Measurements from ENCODE around the gene LYST. TPM values are rescaled to one million over a fixed set of nuclear protein-coding genes. Genes with fewer than 3 reads are reported as not detected.
"Not testable (repeated sequence)": the region's sequence is repeated elsewhere in the genome, so short reads cannot be mapped to it uniquely, and the experiment has no call there.

LYST gene
- polyA plus RNA-seq, 3 donors = 46.3 to 128 (median 67.9) TPM

DNA sequence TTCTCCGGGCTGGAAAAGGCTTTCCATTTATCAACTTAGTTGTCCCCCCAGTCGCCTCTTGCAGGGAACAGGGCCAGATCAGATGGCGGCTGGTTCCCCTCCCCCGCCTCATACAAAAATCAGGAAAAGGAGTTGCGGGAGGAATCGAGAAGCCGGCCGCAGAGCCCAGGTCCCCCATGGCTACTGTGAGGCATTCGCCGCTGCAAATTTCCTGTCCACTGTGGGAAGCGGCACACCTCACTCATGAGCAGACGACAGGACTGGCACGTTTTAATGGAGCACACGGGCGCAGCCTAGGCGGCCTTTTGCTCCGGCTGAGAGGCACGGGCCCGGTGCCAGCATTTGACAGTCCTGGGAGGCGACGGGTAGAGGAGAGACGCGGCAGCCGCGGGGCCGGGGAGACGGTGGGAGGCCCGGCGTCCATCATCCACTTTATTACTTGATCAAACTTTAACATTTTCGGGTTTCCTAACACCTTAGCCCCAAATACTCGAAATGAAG is 218.2 kb downstream of the LYST start:
- H3K36me3 ChIP-seq (replicated peaks in 1 of 2; ENCODE audit: control insufficient read depth in 1 of 2, insufficient read depth in 2 of 2, low read length in 2 of 2) = no peaks in the 10 kb centered on the region
- Mint-ChIP-seq H3K27ac (peak overlapping the region in 1 of 7 donors; percentile 32), H3K9me3 (peaks cover 0 to 24% (median 11%) of the 10 kb centered on the region in 7 donors), H3K4me3 (peak overlapping the region; percentile 83 to 97), H3K36me3 (peaks cover 9 to 13% of the 10 kb centered on the region in 2 donors), H3K4me1 (peaks cover 19% of the 10 kb centered on the region), H3K27me3 (ENCODE audit: low read depth in 3 of 3) (peaks cover 69 to 87% (median 82%) of the 10 kb centered on the region in 3 donors)
- H3K4me2 ChIP-seq (replicated peaks; ENCODE audit: extremely low read depth, low read length, poor library complexity, severe bottlenecking) = peak overlapping the region; percentile 76
- H3K9ac ChIP-seq (ENCODE audit: insufficient read depth, low read length, poor library complexity, severe bottlenecking) = no peak overlapping the region
- DNase-seq = no peak
- H3K9me3 ChIP-seq (replicated peaks in 1 of 2; ENCODE audit: control insufficient read depth in 1 of 2, insufficient read depth in 1 of 2, low read length in 2 of 2) = peaks cover 0 to 26% of the 10 kb centered on the region in 2 donors
- TF ChIP-seq, protein P1, sequence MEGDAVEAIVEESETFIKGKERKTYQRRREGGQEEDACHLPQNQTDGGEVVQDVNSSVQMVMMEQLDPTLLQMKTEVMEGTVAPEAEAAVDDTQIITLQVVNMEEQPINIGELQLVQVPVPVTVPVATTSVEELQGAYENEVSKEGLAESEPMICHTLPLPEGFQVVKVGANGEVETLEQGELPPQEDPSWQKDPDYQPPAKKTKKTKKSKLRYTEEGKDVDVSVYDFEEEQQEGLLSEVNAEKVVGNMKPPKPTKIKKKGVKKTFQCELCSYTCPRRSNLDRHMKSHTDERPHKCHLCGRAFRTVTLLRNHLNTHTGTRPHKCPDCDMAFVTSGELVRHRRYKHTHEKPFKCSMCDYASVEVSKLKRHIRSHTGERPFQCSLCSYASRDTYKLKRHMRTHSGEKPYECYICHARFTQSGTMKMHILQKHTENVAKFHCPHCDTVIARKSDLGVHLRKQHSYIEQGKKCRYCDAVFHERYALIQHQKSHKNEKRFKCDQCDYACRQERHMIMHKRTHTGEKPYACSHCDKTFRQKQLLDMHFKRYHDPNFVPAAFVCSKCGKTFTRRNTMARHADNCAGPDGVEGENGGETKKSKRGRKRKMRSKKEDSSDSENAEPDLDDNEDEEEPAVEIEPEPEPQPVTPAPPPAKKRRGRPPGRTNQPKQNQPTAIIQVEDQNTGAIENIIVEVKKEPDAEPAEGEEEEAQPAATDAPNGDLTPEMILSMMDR (IDR thresholded peaks at IDR 0.05) = no peak
- peak overlapping the region in 1 of 3 experiments; percentile 70 for H3K4me3 ChIP-seq (replicated peaks in 1 of 3; ENCODE audit: low read depth in 2 of 3, low read length in 3 of 3)
- no peak overlapping the region for H2AFZ ChIP-seq (ENCODE audit: insufficient read depth, low read depth, low read length, poor library complexity, severe bottlenecking)
- H4K20me1 ChIP-seq (ENCODE audit: insufficient read depth, low read length) = no peaks in the 10 kb centered on the region
- H3K79me2 ChIP-seq (ENCODE audit: insufficient read depth, low read length) = no peaks in the 10 kb centered on the region
- H3K27me3 ChIP-seq (ENCODE audit: control insufficient read depth in 2 of 2, insufficient read depth in 2 of 2, low read length in 2 of 2) = peaks cover 49 to 84% of the 10 kb centered on the region in 2 donors
- H3K27ac ChIP-seq (ENCODE audit: low read depth in 1 of 2, low read length in 2 of 2) = no peak overlapping the region
- peaks cover 22 to 23% of the 10 kb centered on the region in 2 donors for H3K4me1 ChIP-seq (ENCODE audit: control insufficient read depth in 1 of 2, insufficient read depth in 2 of 2, low read length in 2 of 2)
- WGBS (ENCODE audit: insufficient coverage) = 2% methylated on average over 24 of the region's 31 CpGs
- intact Hi-C loops (cut with micrococcal nuclease) = no loop called here

DNA sequence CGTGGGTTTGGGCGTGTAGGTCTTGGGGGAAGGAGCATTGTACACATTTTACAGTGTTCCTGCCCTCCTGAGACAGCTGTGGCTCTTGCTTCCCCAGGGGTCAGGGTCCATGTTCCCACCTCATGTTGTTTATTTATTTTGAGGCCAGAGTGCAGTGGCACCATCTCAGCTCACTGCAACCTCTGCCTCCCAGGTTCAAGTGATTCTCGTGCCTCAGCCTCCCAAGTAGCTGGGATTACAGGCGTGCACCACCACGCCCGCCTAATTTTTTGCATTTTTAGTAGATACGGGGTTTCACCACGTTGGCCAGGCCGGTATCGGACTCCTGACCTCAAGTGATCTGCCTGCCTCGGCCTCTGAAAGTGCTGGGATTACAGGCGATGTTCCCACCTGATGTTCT is 219.2 kb downstream of the LYST start:
- H3K4me3 ChIP-seq (replicated peaks in 1 of 3; ENCODE audit: low read depth in 2 of 3, low read length in 3 of 3); H3K27ac Mint-ChIP-seq; H3K27ac ChIP-seq (ENCODE audit: low read depth in 1 of 2, low read length in 2 of 2); H2AFZ ChIP-seq (ENCODE audit: insufficient read depth, low read depth, low read length, poor library complexity, severe bottlenecking); H3K4me2 ChIP-seq (replicated peaks; ENCODE audit: extremely low read depth, low read length, poor library complexity, severe bottlenecking); DNase-seq; H3K9ac ChIP-seq (ENCODE audit: insufficient read depth, low read length, poor library complexity, severe bottlenecking); H3K79me2 ChIP-seq (ENCODE audit: insufficient read depth, low read length); H4K20me1 ChIP-seq (ENCODE audit: insufficient read depth, low read length); intact Hi-C loops (cut with micrococcal nuclease); H3K36me3 ChIP-seq (replicated peaks in 1 of 2; ENCODE audit: control insufficient read depth in 1 of 2, insufficient read depth in 2 of 2, low read length in 2 of 2): not testable (repeated sequence)
- Mint-ChIP-seq H3K9me3 (peaks cover 0 to 24% (median 11%) of the 10 kb centered on the region in 7 donors), H3K36me3 (peaks cover 9 to 13% of the 10 kb centered on the region in 2 donors), H3K4me3 (peak overlapping the region in 1 of 2 donors; percentile 97), H3K27me3 (ENCODE audit: low read depth in 3 of 3) (peaks cover 67 to 86% (median 81%) of the 10 kb centered on the region in 3 donors), H3K4me1 (peaks cover 25% of the 10 kb centered on the region)
- Histone ChIP-seq H3K4me1 (ENCODE audit: control insufficient read depth in 1 of 2, insufficient read depth in 2 of 2, low read length in 2 of 2) (peaks cover 23 to 24% of the 10 kb centered on the region in 2 donors), H3K9me3 (replicated peaks in 1 of 2; ENCODE audit: control insufficient read depth in 1 of 2, insufficient read depth in 1 of 2, low read length in 2 of 2) (peaks cover 0 to 26% of the 10 kb centered on the region in 2 donors), H3K27me3 (ENCODE audit: control insufficient read depth in 2 of 2, insufficient read depth in 2 of 2, low read length in 2 of 2) (peaks cover 41 to 83% of the 10 kb centered on the region in 2 donors)
- WGBS (ENCODE audit: insufficient coverage) = 96% methylated on average over 9 of the region's 12 CpGs

All from CD14-positive monocyte (primary cell).